ENCODE data around the gene ARHGAP45. TPM values are rescaled to one million over a fixed set of nuclear protein-coding genes. Genes with fewer than 3 reads are reported as not detected.
A peak's percentile ranks its signal among the peaks of the same experiment; 100 is the strongest.

Gene ARHGAP45
- total RNA-seq, 2 donors from 2014 or later: 211 to 310 TPM

- Mint-ChIP-seq H3K9me3 (no peaks in the 10 kb centered on the region), H3K4me1 (peaks cover 21% of the 10 kb centered on the region), H3K27me3 (no peaks in the 10 kb centered on the region), H3K27ac (no peak overlapping the region), H3K4me3 (no peak overlapping the region), H3K36me3 (ENCODE audit: low read depth) (peaks cover 80% of the 10 kb centered on the region)
- ATAC-seq (replicated peaks): no peak
These were observed 24.0 kb downstream of the ARHGAP45 start for GRCh38 chr19:1090731-1091543.

GRCh38 chr19:1091544-1092175 lies 24.7 kb downstream of the ARHGAP45 start:
- Mint-ChIP-seq H3K27ac (no peak overlapping the region), H3K4me3 (no peak overlapping the region), H3K9me3 (no peaks in the 10 kb centered on the region), H3K27me3 (no peaks in the 10 kb centered on the region), H3K4me1 (peaks cover 23% of the 10 kb centered on the region), H3K36me3 (ENCODE audit: low read depth) (peaks cover 74% of the 10 kb centered on the region)
- ATAC-seq (replicated peaks): no peak

GRCh38 chr19:1093330-1093729 lies 26.4 kb downstream of the ARHGAP45 start:
- H3K9me3 Mint-ChIP-seq: no peaks in the 10 kb centered on the region
- H3K36me3 Mint-ChIP-seq (ENCODE audit: low read depth): peaks cover 63% of the 10 kb centered on the region
- H3K27ac Mint-ChIP-seq: peak overlapping the region; percentile 28
- H3K4me3 Mint-ChIP-seq: peak overlapping the region; percentile 90
- no peak for ATAC-seq (replicated peaks)
- peaks cover 19% of the 10 kb centered on the region for H3K4me1 Mint-ChIP-seq
- H3K27me3 Mint-ChIP-seq: no peaks in the 10 kb centered on the region

- peaks cover 22% of the 10 kb centered on the region for H3K4me1 Mint-ChIP-seq
- no peak for ATAC-seq (replicated peaks)
- H3K4me3 Mint-ChIP-seq: peak overlapping the region; percentile 90
- H3K9me3 Mint-ChIP-seq: no peaks in the 10 kb centered on the region
- H3K27me3 Mint-ChIP-seq: no peaks in the 10 kb centered on the region
- peak overlapping the region; percentile 65 for H3K27ac Mint-ChIP-seq
- H3K36me3 Mint-ChIP-seq (ENCODE audit: low read depth): peaks cover 61% of the 10 kb centered on the region
These were observed 27.0 kb downstream of the ARHGAP45 start for GRCh38 chr19:1093811-1094553.

- Mint-ChIP-seq H3K4me1 (peaks cover 29% of the 10 kb centered on the region), H3K9me3 (no peaks in the 10 kb centered on the region)
These were observed 27.6 kb downstream of the ARHGAP45 start for GRCh38 chr19:1094655-1094977.

GRCh38 chr19:1094978-1095701 lies 28.2 kb downstream of the ARHGAP45 start, which contains the start of gene POLR2E:
POLR2E (minus strand) TSS chr19:1095375; CDS start chr19:1095315, 60 bp downstream.
- peak; percentile 88 for ATAC-seq (replicated peaks)
- Mint-ChIP-seq H3K4me1 (peaks cover 34% of the 10 kb centered on the region), H3K9me3 (no peaks in the 10 kb centered on the region), H3K4me3 (peak within 1 kb of the TSS; percentile 90), H3K27me3 (no peaks in the 10 kb centered on the region), H3K27ac (peak within 1 kb of the TSS; percentile 65), H3K36me3 (ENCODE audit: low read depth) (peaks cover 63% of the 10 kb centered on the region)

More at GRCh38 chr19:1094655-1094977, 27.6 kb downstream of the ARHGAP45 start:
- ATAC-seq (replicated peaks): peak; percentile 3
- Mint-ChIP-seq H3K36me3 (ENCODE audit: low read depth) (peaks cover 63% of the 10 kb centered on the region), H3K4me3 (peak overlapping the region; percentile 90), H3K27me3 (no peaks in the 10 kb centered on the region), H3K27ac (peak overlapping the region; percentile 65)

GRCh38 chr19:1097810-1098176 lies 30.8 kb downstream of the ARHGAP45 start:
- H3K36me3 Mint-ChIP-seq (ENCODE audit: low read depth): peaks cover 47% of the 10 kb centered on the region
- peak overlapping the region; percentile 89 for H3K27ac Mint-ChIP-seq
- no peaks in the 10 kb centered on the region for H3K9me3 Mint-ChIP-seq
- no peaks in the 10 kb centered on the region for H3K27me3 Mint-ChIP-seq
- H3K4me3 Mint-ChIP-seq: peak overlapping the region; percentile 74
- ATAC-seq (replicated peaks): no peak
- H3K4me1 Mint-ChIP-seq: peaks cover 36% of the 10 kb centered on the region

GRCh38 chr19:1098177-1099051 lies 31.4 kb downstream of the ARHGAP45 start:
- Mint-ChIP-seq H3K27me3 (no peaks in the 10 kb centered on the region), H3K36me3 (ENCODE audit: low read depth) (peaks cover 45% of the 10 kb centered on the region)
- no peak for ATAC-seq (replicated peaks)

GRCh38 chr19:1101337-1101698 lies 34.4 kb downstream of the ARHGAP45 start:
- Mint-ChIP-seq H3K27ac (peak overlapping the region; percentile 67), H3K4me1 (peaks cover 28% of the 10 kb centered on the region), H3K4me3 (peak overlapping the region; percentile 78), H3K36me3 (ENCODE audit: low read depth) (peaks cover 25% of the 10 kb centered on the region), H3K27me3 (no peaks in the 10 kb centered on the region), H3K9me3 (no peaks in the 10 kb centered on the region)
- ATAC-seq (replicated peaks): no peak

More at GRCh38 chr19:1098177-1099051, 31.4 kb downstream of the ARHGAP45 start:
- Mint-ChIP-seq H3K4me3 (peak overlapping the region; percentile 74), H3K27ac (peak overlapping the region; percentile 89), H3K9me3 (no peaks in the 10 kb centered on the region), H3K4me1 (peaks cover 38% of the 10 kb centered on the region)

- H3K27me3 Mint-ChIP-seq: no peaks in the 10 kb centered on the region
- peak; percentile 73 for ATAC-seq (replicated peaks)
- H3K36me3 Mint-ChIP-seq (ENCODE audit: low read depth): peaks cover 37% of the 10 kb centered on the region
- peak overlapping the region; percentile 94 for H3K27ac Mint-ChIP-seq
- H3K9me3 Mint-ChIP-seq: no peaks in the 10 kb centered on the region
- H3K4me1 Mint-ChIP-seq: peaks cover 28% of the 10 kb centered on the region
- peak overlapping the region; percentile 78 for H3K4me3 Mint-ChIP-seq
These were observed 35.6 kb downstream of the ARHGAP45 start for GRCh38 chr19:1102407-1103131.

GRCh38 chr19:1103132-1103707 lies 36.3 kb downstream of the ARHGAP45 start:
- peak overlapping the region; percentile 94 for H3K27ac Mint-ChIP-seq
- H3K4me1 Mint-ChIP-seq: peaks cover 24% of the 10 kb centered on the region
- H3K9me3 Mint-ChIP-seq: no peaks in the 10 kb centered on the region
- H3K27me3 Mint-ChIP-seq: no peaks in the 10 kb centered on the region
- H3K4me3 Mint-ChIP-seq: peak overlapping the region; percentile 78
- H3K36me3 Mint-ChIP-seq (ENCODE audit: low read depth): peaks cover 39% of the 10 kb centered on the region
- no peak for ATAC-seq (replicated peaks)

GRCh38 chr19:1103708-1104310 lies 36.8 kb downstream of the ARHGAP45 start, which contains the start of gene GPX4:
GPX4 (plus strand) TSS chr19:1103994; CDS start chr19:1104044, 50 bp downstream.
- peak within 1 kb of the TSS; percentile 94 for H3K27ac Mint-ChIP-seq
- peak; percentile 64 for ATAC-seq (replicated peaks)
- H3K36me3 Mint-ChIP-seq (ENCODE audit: low read depth): peaks cover 36% of the 10 kb centered on the region
- no peaks in the 10 kb centered on the region for H3K27me3 Mint-ChIP-seq
- no peaks in the 10 kb centered on the region for H3K9me3 Mint-ChIP-seq
- H3K4me3 Mint-ChIP-seq: peak within 1 kb of the TSS; percentile 78
- H3K4me1 Mint-ChIP-seq: peaks cover 18% of the 10 kb centered on the region

Measured in activated T-helper 17 cell treated with anti-CD3 and anti-CD28 coated beads, Interleukin-2, amount 50 U/mL, for 72 hours (primary cell).